Gastrocnemius medialis (tissue), 4 donors: ENCODE results near the gene TRIM27. TPM values are rescaled to one million over a fixed set of nuclear protein-coding genes. Genes with fewer than 3 reads are reported as not detected.

Experiments
- ATAC-seq, 2 donors: fragments of 150-250 bp; one replicate each; pipeline ENCODE4 v1.9.1; 2016
- DNase-seq, 2 donors: peaks; one replicate each; pipeline ENCODE4 v3.0.0-alpha.2; 2019
- H3K27ac ChIP-seq, 4 donors: fragments of 200-600 bp; sonication (generic); 1 replicate in 1 of 4; 2 replicates in 3 of 4; pipeline ENCODE4 v1.5.1; 2016 to 2018; ENCODE audit warnings: mild to moderate bottlenecking in 2 of 4, moderate library complexity in 1 of 4
- H3K27me3 ChIP-seq, 3 donors: fragments of 200-600 bp; sonication (generic) in 2 of 3; 1 replicate in 1 of 3; 2 replicates in 2 of 3; pipeline versions ENCODE4 v1.5.1 to v1.6.0; 2016 to 2019; ENCODE audit warnings: mild to moderate bottlenecking in 1 of 3, moderate library complexity in 1 of 3
- H3K36me3 ChIP-seq, 2 donors: fragments of 200-600 bp; sonication (generic) in 1 of 2; one replicate each; pipeline ENCODE4 v1.5.1; 2017 to 2018
- H3K4me1 ChIP-seq, 2 donors: fragments of 200-600 bp; sonication (generic) in 1 of 2; one replicate each; pipeline ENCODE4 v1.5.1; 2016 to 2017; ENCODE audit warnings: mild to moderate bottlenecking in 2 of 2
- H3K4me3 ChIP-seq, 4 donors: fragments of 200-600 bp; sonication (generic) in 3 of 4; 1 replicate in 1 of 4; 2 replicates in 3 of 4; pipeline ENCODE4 v1.5.1; 2016 to 2019; ENCODE audit warnings: mild to moderate bottlenecking in 2 of 4
- H3K9me3 ChIP-seq, 3 donors: fragments of 200-600 bp; sonication (generic) in 2 of 3; 1 replicate in 1 of 3; 2 replicates in 2 of 3; pipeline ENCODE4 v1.5.1; 2016 to 2019
- POLR2A ChIP-seq, 2 donors: fragments of 450-650 bp; IDR thresholded peaks; one replicate each; pipeline ENCODE4 v1.6.1; 2017; ENCODE audit warnings: antibody characterized with exemption in 2 of 2, mild to moderate bottlenecking in 2 of 2, moderate library complexity in 2 of 2
- in situ Hi-C, 4 donors: fragments of 200-750 bp; cut with MboI; loops; one replicate each; pipeline versions ENCODE4 v1.15.0 to v1.8.0; 2017; ENCODE audit warnings: low sequenced_read_pairs in 4 of 4
- intact Hi-C: fragments of 100-400 bp; cut with DNase I; formaldehyde crosslinking; loops from one replicate; pipeline ENCODE4 v1.15.1; 2023; ENCODE audit warnings: low total_unique reads
- total RNA-seq, 4 donors: library from RNA; depleted of rRNA; stranded (reverse); fragments of >200 nt; gene quantifications; one replicate each; pipeline versions ENCODE4 v1.1.0 to v1.2.3, GENCODE V29; 2016
- TF ChIP-seq, protein P1 (sequence below), 5 experiments: fragments of 450-650 bp in 3 of 5; fragments of 200-600 bp in 2 of 5; sonication (generic) in 2 of 5; IDR thresholded peaks in 4 of 5; conservative IDR thresholded peaks in 1 of 5; 1 replicate in 4 of 5; 2 replicates in 1 of 5; pipeline ENCODE4 v1.5.1; 2016 to 2019; ENCODE audit warnings: antibody characterized with exemption in 5 of 5, mild to moderate bottlenecking in 3 of 5, moderate library complexity in 3 of 5

TRIM27 gene
- total RNA-seq, 4 donors from 2014 or later, result 33.6 to 45.1 (median 36.1) TPM

DNA sequence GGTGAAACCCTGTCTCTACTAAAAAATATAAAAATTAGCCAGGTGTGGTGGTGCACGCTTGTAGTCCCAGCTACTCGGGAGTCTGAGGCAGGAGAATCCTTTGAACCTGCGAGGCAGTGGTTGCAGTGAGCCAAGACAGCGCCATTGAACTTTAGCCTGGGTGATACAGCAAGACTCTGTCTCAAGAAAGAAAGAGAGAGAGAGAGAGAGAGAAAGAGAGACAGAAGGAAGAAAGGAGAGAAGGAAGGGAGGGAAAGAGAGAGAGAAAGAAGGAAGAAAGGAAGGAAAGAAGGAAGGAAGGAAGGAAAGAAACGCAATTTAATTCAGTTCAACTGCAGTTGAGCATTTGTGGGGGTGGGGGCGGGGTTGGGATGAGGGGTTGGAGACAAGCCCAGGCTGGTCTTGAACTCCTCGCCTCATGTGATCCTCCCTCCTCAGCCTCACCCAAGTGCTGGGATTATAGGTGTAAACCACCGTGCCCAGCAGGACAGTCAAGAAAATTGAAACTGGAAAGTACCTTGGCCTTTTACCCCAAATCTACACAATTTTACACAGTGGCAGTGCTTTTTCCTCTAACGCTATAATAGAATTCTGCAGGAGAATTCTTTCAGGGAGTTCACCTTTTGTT, 30.5 kb downstream of the TRIM27 start:
- no peaks in the 10 kb centered on the region for H3K9me3 ChIP-seq
- H3K4me1 ChIP-seq, result peaks cover 7% of the 10 kb centered on the region in 2 donors
- TF ChIP-seq, protein P1, sequence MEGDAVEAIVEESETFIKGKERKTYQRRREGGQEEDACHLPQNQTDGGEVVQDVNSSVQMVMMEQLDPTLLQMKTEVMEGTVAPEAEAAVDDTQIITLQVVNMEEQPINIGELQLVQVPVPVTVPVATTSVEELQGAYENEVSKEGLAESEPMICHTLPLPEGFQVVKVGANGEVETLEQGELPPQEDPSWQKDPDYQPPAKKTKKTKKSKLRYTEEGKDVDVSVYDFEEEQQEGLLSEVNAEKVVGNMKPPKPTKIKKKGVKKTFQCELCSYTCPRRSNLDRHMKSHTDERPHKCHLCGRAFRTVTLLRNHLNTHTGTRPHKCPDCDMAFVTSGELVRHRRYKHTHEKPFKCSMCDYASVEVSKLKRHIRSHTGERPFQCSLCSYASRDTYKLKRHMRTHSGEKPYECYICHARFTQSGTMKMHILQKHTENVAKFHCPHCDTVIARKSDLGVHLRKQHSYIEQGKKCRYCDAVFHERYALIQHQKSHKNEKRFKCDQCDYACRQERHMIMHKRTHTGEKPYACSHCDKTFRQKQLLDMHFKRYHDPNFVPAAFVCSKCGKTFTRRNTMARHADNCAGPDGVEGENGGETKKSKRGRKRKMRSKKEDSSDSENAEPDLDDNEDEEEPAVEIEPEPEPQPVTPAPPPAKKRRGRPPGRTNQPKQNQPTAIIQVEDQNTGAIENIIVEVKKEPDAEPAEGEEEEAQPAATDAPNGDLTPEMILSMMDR (IDR thresholded peaks at IDR 0.05 in 4 of 5, conservative IDR thresholded peaks at IDR 0.05 in 1 of 5), result no peak
- TF ChIP-seq POLR2A (IDR thresholded peaks at IDR 0.05), result no peak
- DNase-seq, result no peak
- no peaks in the 10 kb centered on the region for H3K27me3 ChIP-seq
- ATAC-seq, result no peak
- H3K4me3 ChIP-seq, result no peak overlapping the region
- in situ Hi-C loops, result no loop called here
- no peak overlapping the region for H3K27ac ChIP-seq
- no peaks in the 10 kb centered on the region for H3K36me3 ChIP-seq
- intact Hi-C loops, result no loop called here

DNA sequence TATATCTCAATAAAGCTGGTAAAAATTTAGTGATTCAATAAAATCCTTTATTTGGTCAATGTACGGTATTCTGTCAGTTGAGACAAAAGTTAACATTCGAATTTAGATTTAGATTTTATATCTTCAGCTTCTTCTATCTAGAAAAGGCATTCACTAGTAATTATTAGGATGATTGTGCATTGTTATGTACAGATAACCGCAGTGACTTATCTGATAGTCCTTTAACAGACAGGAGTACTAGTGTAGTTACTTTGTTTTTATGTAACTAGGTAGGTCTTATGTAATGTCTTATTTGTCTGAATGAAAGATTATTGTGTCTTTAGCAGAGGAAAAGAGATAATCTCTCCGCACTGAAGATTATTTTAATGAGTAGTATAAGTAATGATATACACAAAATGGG, 31.3 kb downstream of the TRIM27 start:
- no peaks in the 10 kb centered on the region for H3K27me3 ChIP-seq
- in situ Hi-C loops, result no loop called here
- DNase-seq, result no peak
- no peak overlapping the region for H3K27ac ChIP-seq
- H3K36me3 ChIP-seq, result no peaks in the 10 kb centered on the region
- H3K4me3 ChIP-seq, result no peak overlapping the region
- intact Hi-C loops, result no loop called here
- no peaks in the 10 kb centered on the region for H3K9me3 ChIP-seq
- no peak for ATAC-seq
- TF ChIP-seq, protein P1 (IDR thresholded peaks at IDR 0.05 in 4 of 5, conservative IDR thresholded peaks at IDR 0.05 in 1 of 5), result no peak
- TF ChIP-seq POLR2A (IDR thresholded peaks at IDR 0.05), result no peak
- peaks cover 3% of the 10 kb centered on the region in 2 donors for H3K4me1 ChIP-seq

- H3K9me3 ChIP-seq, result no peaks in the 10 kb centered on the region
- H3K4me3 ChIP-seq, result no peak overlapping the region
- intact Hi-C loops (no loop called here), in situ Hi-C loops (no loop called here)
- no peak for ATAC-seq
- H3K27ac ChIP-seq, result no peak overlapping the region
- TF ChIP-seq POLR2A (IDR thresholded peaks at IDR 0.05), result no peak
- TF ChIP-seq, protein P1 (IDR thresholded peaks at IDR 0.05 in 4 of 5, conservative IDR thresholded peaks at IDR 0.05 in 1 of 5), result no peak
- H3K4me1 ChIP-seq, result no peaks in the 10 kb centered on the region
- peaks cover 11 to 23% (median 13%) of the 10 kb centered on the region in 3 donors for H3K27me3 ChIP-seq
- H3K36me3 ChIP-seq, result no peaks in the 10 kb centered on the region
- DNase-seq, result no peak
These were observed 35.8 kb downstream of the TRIM27 start for GRCh38 chr6:28887796-28888496.

DNA sequence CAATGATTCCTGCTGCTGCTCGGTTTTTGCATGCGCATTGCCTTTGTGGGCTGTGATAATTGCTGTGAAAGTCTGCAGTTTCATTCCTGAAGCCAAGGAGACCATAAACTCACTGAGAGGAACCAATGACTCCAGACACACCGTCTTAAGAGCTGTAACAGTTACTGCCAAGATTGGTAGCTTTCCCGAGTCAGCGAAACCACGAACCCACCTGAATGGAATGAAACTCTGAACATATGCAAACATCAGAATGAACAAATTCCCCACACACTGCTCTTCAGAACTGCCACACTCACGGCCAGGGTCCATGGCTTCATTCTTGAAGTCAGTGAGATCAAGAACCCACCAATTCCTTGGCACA, 37.7 kb downstream of the TRIM27 start:
- DNase-seq (no peak), ATAC-seq (no peak)
- H3K27me3 ChIP-seq, result peaks cover 12 to 23% (median 16%) of the 10 kb centered on the region in 3 donors
- no peaks in the 10 kb centered on the region for H3K4me1 ChIP-seq
- H3K4me3 ChIP-seq, result no peak overlapping the region
- TF ChIP-seq, protein P1 (IDR thresholded peaks at IDR 0.05 in 4 of 5, conservative IDR thresholded peaks at IDR 0.05 in 1 of 5), result no peak
- no peak for TF ChIP-seq POLR2A (IDR thresholded peaks at IDR 0.05)
- no peaks in the 10 kb centered on the region for H3K36me3 ChIP-seq
- no peaks in the 10 kb centered on the region for H3K9me3 ChIP-seq
- intact Hi-C loops (no loop called here), in situ Hi-C loops (no loop called here)
- H3K27ac ChIP-seq, result no peak overlapping the region
